SK-N-SH (cell line): ENCODE data around the gene UBE3B. TPM values are rescaled to one million over a fixed set of nuclear protein-coding genes. Genes with fewer than 3 reads are reported as not detected.

Source experiments
- CTCF ChIA-PET: fragments of 300-600, 350-600 bp; formaldehyde crosslinking; extraction: SDS; loops from one replicate; lab custom pipeline; 2021; lab: Yijun Ruan, JAX
- POLR2A ChIA-PET: fragments of 350-600 bp; sonication (Branson Sonifier 250); formaldehyde crosslinking; extraction: SDS; loops from one replicate; lab custom pipeline; 2020; ENCODE audit warnings: antibody characterized with exemption, inconsistent platforms; lab: Yijun Ruan, JAX
- DNase-seq: peaks from one replicate; pipeline ENCODE4 v3.0.0; 2012
- H2AFZ ChIP-seq: fragments of 200-600 bp; sonication (generic); 2 replicates; pipeline ENCODE4 v1.8.1; 2016; ENCODE audit warnings: antibody characterized with exemption, mild to moderate bottlenecking, low read depth
- H3F3A ChIP-seq: fragments of 200-600 bp; sonication (generic); replicated peaks from 2 replicates; pipeline ENCODE3; 2016; ENCODE audit warnings: antibody characterized with exemption, mild to moderate bottlenecking; ENCODE audit not compliant: insufficient read depth
- H3K27ac ChIP-seq, 2 experiments: fragments of 200-500 bp in 1 of 2; fragments of 200-600 bp in 1 of 2; sonication (Bioruptor generic) in 1 of 2; sonication (generic), shearing (Covaris generic) in 1 of 2; 2 replicates each; pipeline versions ENCODE4 v1.5.1 to v1.6.1; 2014 to 2016; ENCODE audit warnings: low read depth in 2 of 2, inconsistent platforms in 1 of 2, low read length in 1 of 2, mild to moderate bottlenecking in 1 of 2, mixed read lengths in 1 of 2
- H3K27me3 ChIP-seq: fragments of 200-600 bp; sonication (generic), shearing (Covaris generic); 2 replicates; pipeline ENCODE4 v1.6.1; 2016; ENCODE audit warnings: mixed run types; ENCODE audit not compliant: insufficient read depth
- H3K36me3 ChIP-seq, 2 experiments: fragments of 200-500 bp in 1 of 2; fragments of 200-600 bp in 1 of 2; sonication (Bioruptor generic) in 1 of 2; sonication (generic) in 1 of 2; replicated peaks in 1 of 2; 2 replicates each; pipeline versions ENCODE3 to v1.5.1; 2014 to 2016; ENCODE audit warnings: low read length in 1 of 2, mild to moderate bottlenecking in 1 of 2; ENCODE audit not compliant: insufficient read depth in 2 of 2, control insufficient read depth in 1 of 2
- H3K4me1 ChIP-seq, 2 experiments: fragments of 200-500 bp in 1 of 2; fragments of 200-600 bp in 1 of 2; sonication (Bioruptor generic) in 1 of 2; sonication (generic), shearing (Covaris generic) in 1 of 2; 2 replicates each; pipeline versions ENCODE4 v1.5.1 to v1.6.1; 2014 to 2016; ENCODE audit warnings: low read depth in 1 of 2, low read length in 1 of 2, mixed run types in 1 of 2; ENCODE audit not compliant: insufficient read depth in 2 of 2, control insufficient read depth in 1 of 2
- H3K4me2 ChIP-seq: fragments of 200-600 bp; sonication (generic), shearing (Covaris generic); 2 replicates; pipeline ENCODE4 v1.6.1; 2017; ENCODE audit warnings: mixed run types
- H3K4me3 ChIP-seq, 2 experiments: fragments of 200-500 bp in 1 of 2; fragments of 200-600 bp in 1 of 2; sonication (Bioruptor generic) in 1 of 2; sonication (generic), shearing (Covaris generic) in 1 of 2; 2 replicates each; pipeline versions ENCODE4 v1.5.1 to v1.8.1; 2014 to 2016; ENCODE audit warnings: low read depth in 2 of 2, inconsistent platforms in 1 of 2, low read length in 1 of 2, mild to moderate bottlenecking in 1 of 2, mixed read lengths in 1 of 2, moderate library complexity in 1 of 2
- H3K79me2 ChIP-seq: fragments of 200-600 bp; sonication (generic); 2 replicates; pipeline ENCODE4 v1.8.1; 2017; ENCODE audit warnings: mild to moderate bottlenecking; ENCODE audit not compliant: insufficient read depth
- H3K9ac ChIP-seq: fragments of 200-600 bp; sonication (generic); 2 replicates; pipeline ENCODE4 v1.6.1; 2017; ENCODE audit warnings: mixed run types
- H3K9me2 ChIP-seq: fragments of 200-600 bp; sonication (generic); 2 replicates; pipeline ENCODE4 v1.6.1; 2017; ENCODE audit warnings: mixed run types
- H3K9me3 ChIP-seq: fragments of 200-600 bp; sonication (generic); 2 replicates; pipeline ENCODE4 v1.6.1; 2017; ENCODE audit warnings: mixed run types, mild to moderate bottlenecking, moderate library complexity
- H4K20me1 ChIP-seq: fragments of 200-600 bp; sonication (generic); 2 replicates; pipeline ENCODE4 v1.6.1; 2017; ENCODE audit warnings: mild to moderate bottlenecking, mixed run types; ENCODE audit not compliant: insufficient read depth
- CHD2 ChIP-seq: fragments of 150-350 bp; IDR thresholded peaks from 2 replicates; pipeline ENCODE4 v1.6.1; 2018; ENCODE audit warnings: low read length; ENCODE audit not compliant: partially characterized antibody
- CTCF ChIP-seq: fragments of 200-600 bp; sonication (generic); IDR thresholded peaks from 2 replicates; pipeline ENCODE4 v1.6.1; 2017; ENCODE audit warnings: antibody characterized with exemption, mild to moderate bottlenecking, moderate library complexity
- ELF1 ChIP-seq: IDR thresholded peaks from 2 replicates; pipeline ENCODE4 v1.4.0; 2012
- EP300 ChIP-seq, 2 experiments: IDR thresholded peaks; 2 replicates each; pipeline versions ENCODE4 v1.4.0 to v1.6.1; 2012; ENCODE audit warnings: borderline replicate concordance in 1 of 2, low read depth in 1 of 2, low read length in 1 of 2
- FOXJ3 ChIP-seq: sonication (generic); formaldehyde crosslinking; IDR thresholded peaks from 2 replicates; pipeline ENCODE4 v1.5.1; 2020; ENCODE audit warnings: mild to moderate bottlenecking, missing genetic modification reagents
- FOXM1 ChIP-seq: IDR thresholded peaks from 2 replicates; pipeline ENCODE4 v1.4.0; 2012; ENCODE audit warnings: low read depth, mild to moderate bottlenecking
- MAX ChIP-seq: IDR thresholded peaks from 2 replicates; pipeline ENCODE4 v1.4.0; 2012; ENCODE audit warnings: low read depth
- MEF2A ChIP-seq: IDR thresholded peaks from 2 replicates; pipeline ENCODE4 v1.4.0; 2012; ENCODE audit warnings: low read depth, borderline replicate concordance
- MXI1 ChIP-seq: IDR thresholded peaks from 2 replicates; pipeline ENCODE4 v1.6.1; 2012; ENCODE audit warnings: mild to moderate bottlenecking, low read depth, low read length, improper control_type of control experiment
- NRF1 ChIP-seq: IDR thresholded peaks from 2 replicates; pipeline ENCODE4 v1.6.1; 2012; ENCODE audit warnings: low read depth, mild to moderate bottlenecking, low read length
- PBX3 ChIP-seq: IDR thresholded peaks from 2 replicates; pipeline ENCODE4; 2012
- POLR2AphosphoS5 ChIP-seq: IDR thresholded peaks from 2 replicates; pipeline ENCODE4 v1.6.1; 2012; ENCODE audit warnings: low read depth, low read length
- RAD21 ChIP-seq: IDR thresholded peaks from 2 replicates; pipeline ENCODE4 v1.6.1; 2012; ENCODE audit warnings: mild to moderate bottlenecking, low read length
- RFX5 ChIP-seq: IDR thresholded peaks from 2 replicates; pipeline ENCODE4 v1.6.1; 2012; ENCODE audit warnings: mild to moderate bottlenecking, improper control_type of control experiment, low read length
- RXRA ChIP-seq: IDR thresholded peaks from 2 replicates; pipeline ENCODE4 v1.4.0; 2012; ENCODE audit warnings: low read depth, mild to moderate bottlenecking, borderline replicate concordance
- SMC3 ChIP-seq: IDR thresholded peaks from 2 replicates; pipeline ENCODE4 v1.6.1; 2012; ENCODE audit warnings: low read depth, low read length, improper control_type of control experiment
- TEAD4 ChIP-seq: IDR thresholded peaks from 2 replicates; pipeline ENCODE4 v1.4.0; 2012; ENCODE audit warnings: mild to moderate bottlenecking, borderline replicate concordance; ENCODE audit not compliant: insufficient read depth
- USF1 ChIP-seq: IDR thresholded peaks from 2 replicates; pipeline ENCODE4 v1.4.0; 2012; ENCODE audit warnings: low read depth, borderline replicate concordance
- YY1 ChIP-seq: IDR thresholded peaks from 2 replicates; pipeline ENCODE4 v1.4.0; 2012; ENCODE audit warnings: low read depth, mild to moderate bottlenecking
- WGBS: methylation state at CpG from one replicate; pipeline ENCODE4 v1.1.6; 2017; ENCODE audit warnings: low lambda C conversion rate; 5-methylcytosine and 5-hydroxymethylcytosine counted together
- polyA plus RNA-seq, 3 experiments: library from polyadenylated mRNA; depleted of rRNA; stranded (reverse); fragments of >200 nt; gene quantifications; 2 replicates each; pipeline ENCODE4 v1.2.3, GENCODE V29; 2012
- TF ChIP-seq, protein P1 (sequence below): fragments of 150-350 bp; IDR thresholded peaks from 2 replicates; pipeline ENCODE4 v1.6.1; 2017; ENCODE audit warnings: antibody characterized with exemption, low read length, low read depth, borderline replicate concordance

UBE3B gene
- polyA plus RNA-seq, 1 of the 3 experiments (the other 2 are of a cell fraction), result 28.6 TPM

- H3K9me2 ChIP-seq, result no peaks in the 10 kb centered on the region
- peak overlapping the region in 1 of 2 experiments; percentile 45; a peak in 1 of 4 replicates for H3K27ac ChIP-seq
- TF ChIP-seq, protein P1, sequence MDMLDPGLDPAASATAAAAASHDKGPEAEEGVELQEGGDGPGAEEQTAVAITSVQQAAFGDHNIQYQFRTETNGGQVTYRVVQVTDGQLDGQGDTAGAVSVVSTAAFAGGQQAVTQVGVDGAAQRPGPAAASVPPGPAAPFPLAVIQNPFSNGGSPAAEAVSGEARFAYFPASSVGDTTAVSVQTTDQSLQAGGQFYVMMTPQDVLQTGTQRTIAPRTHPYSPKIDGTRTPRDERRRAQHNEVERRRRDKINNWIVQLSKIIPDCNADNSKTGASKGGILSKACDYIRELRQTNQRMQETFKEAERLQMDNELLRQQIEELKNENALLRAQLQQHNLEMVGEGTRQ, result no peak
- TF ChIP-seq RAD21 (no peak), PBX3 (no peak), FOXJ3 (CRISPR knock-in tag) (no peak), MAX (no peak), RFX5 (no peak), SMC3 (no peak), NRF1 (no peak), MXI1 (no peak), POLR2AphosphoS5 (no peak), RXRA (no peak), FOXM1 (no peak), EP300 (IDR thresholded peaks at IDR 0.05; ENCODE audit: borderline replicate concordance in 1 of 2, low read depth in 1 of 2, low read length in 1 of 2) (no peak)
- no peaks in the 10 kb centered on the region for H3K27me3 ChIP-seq
- POLR2A ChIA-PET, result no interaction called here
- H2AFZ ChIP-seq, result no peak overlapping the region
- CTCF ChIA-PET, result interaction anchor here (0.6 to 3.4 kb wide), 3 partner anchors 12 to 144 kb away, joined by 3 to 19 read pairs (median 6); no protein-coding TSS in a partner anchor
- H3F3A ChIP-seq, result peaks cover 5% of the 10 kb centered on the region
- no peak overlapping the region for H3K4me3 ChIP-seq
- H3K79me2 ChIP-seq, result peaks cover 27% of the 10 kb centered on the region
- DNase-seq, result no peak
- H3K36me3 ChIP-seq, result peaks cover 28 to 40% of the 10 kb centered on the region in 2 experiments
- no peak overlapping the region for H3K9ac ChIP-seq
- H3K4me1 ChIP-seq, result peaks cover 0 to 5% of the 10 kb centered on the region in 2 experiments; a peak in 1 of 4 replicates
- H3K4me2 ChIP-seq, result no peak overlapping the region
- no peaks in the 10 kb centered on the region for H3K9me3 ChIP-seq
- 97% methylated on average over 2 of the region's 2 CpGs for WGBS
- H4K20me1 ChIP-seq, result peaks cover 8% of the 10 kb centered on the region; the same call in 1 of the 2 replicates
Measured at GRCh38 chr12:109445191-109445609, 32.2 kb upstream of the UBE3B start.

- H3K9me3 ChIP-seq, result no peaks in the 10 kb centered on the region
- H3K27me3 ChIP-seq, result no peaks in the 10 kb centered on the region
- peaks cover 42% of the 10 kb centered on the region for H3K79me2 ChIP-seq
- H3K4me3 ChIP-seq, result no peak overlapping the region
- H2AFZ ChIP-seq, result no peak overlapping the region
- ChIA-PET POLR2A (no interaction called here), CTCF (interaction anchor here (3.3 to 4.8 kb wide), 2 partner anchors 14 to 19 kb away, joined by 15 to 20 read pairs; no protein-coding TSS in a partner anchor)
- 91% methylated on average over 8 of the region's 8 CpGs for WGBS
- no peaks in the 10 kb centered on the region for H3K9me2 ChIP-seq
- H3K4me2 ChIP-seq, result no peak overlapping the region
- peaks cover 5% of the 10 kb centered on the region for H3F3A ChIP-seq
- H3K4me1 ChIP-seq, result no peaks in the 10 kb centered on the region
- no peak overlapping the region for H3K27ac ChIP-seq
- peaks cover 33 to 56% of the 10 kb centered on the region in 2 experiments for H3K36me3 ChIP-seq
- no peak for DNase-seq
- peaks cover 16% of the 10 kb centered on the region; the same call in 1 of the 2 replicates for H4K20me1 ChIP-seq
- no peak overlapping the region for H3K9ac ChIP-seq
- TF ChIP-seq CHD2 (no peak), TEAD4 (no peak), YY1 (no peak), MEF2A (no peak), ELF1 (no peak), MAX (no peak), FOXM1 (no peak), USF1 (no peak), CTCF (no peak)
- TF ChIP-seq, protein P1, result no peak
Measured at GRCh38 chr12:109446869-109447268, 30.6 kb upstream of the UBE3B start.
